Stimulated activated CD8-positive, alpha-beta memory T cell treated with anti-CD3 and anti-CD28 coated beads, Interleukin-7, amount 100 ng/mL, for 24 hours (primary cell): ENCODE data around the gene L3MBTL4.

Experiments
- DNase-seq: peaks from one replicate; pipeline ENCODE4 v3.0.0-alpha.2; 2020; ENCODE audit warnings: low read depth

Gene L3MBTL4

DNA sequence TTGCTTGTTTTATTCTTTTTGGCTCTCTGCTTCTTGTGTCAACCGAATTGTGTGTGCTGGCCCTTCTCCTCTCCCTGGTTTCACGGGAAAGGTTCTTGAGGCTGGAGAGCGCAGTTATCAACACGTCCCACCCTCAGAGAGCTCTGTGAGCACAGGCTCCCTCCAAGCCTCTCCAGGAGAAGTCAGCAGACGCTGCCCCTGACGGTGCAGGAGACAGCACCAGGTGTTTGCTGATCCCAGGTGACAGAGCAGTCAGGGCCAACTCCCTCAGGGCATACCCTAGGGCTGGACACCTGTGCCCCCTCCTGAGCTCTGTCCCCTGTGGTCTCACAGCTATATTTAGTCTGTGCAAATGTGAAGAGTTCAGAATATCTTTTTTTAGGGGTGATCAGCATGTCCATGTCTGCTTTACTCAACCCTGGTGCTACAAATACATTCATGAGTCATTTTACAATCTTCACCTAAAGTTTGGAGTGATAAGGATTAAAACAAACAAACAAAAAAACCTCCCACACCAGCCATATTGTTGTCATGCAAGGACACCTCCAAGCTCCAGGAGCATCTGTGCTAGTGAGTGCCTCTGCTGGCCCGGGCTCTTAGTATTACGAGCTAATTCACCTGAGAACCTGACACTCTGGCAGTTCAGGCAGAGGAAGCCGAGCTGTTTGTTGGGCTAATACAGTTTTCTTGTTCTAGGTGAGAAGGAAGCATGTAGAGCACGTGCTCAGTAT lies 453.4 kb downstream of the L3MBTL4 start:
- no peak for DNase-seq

DNA sequence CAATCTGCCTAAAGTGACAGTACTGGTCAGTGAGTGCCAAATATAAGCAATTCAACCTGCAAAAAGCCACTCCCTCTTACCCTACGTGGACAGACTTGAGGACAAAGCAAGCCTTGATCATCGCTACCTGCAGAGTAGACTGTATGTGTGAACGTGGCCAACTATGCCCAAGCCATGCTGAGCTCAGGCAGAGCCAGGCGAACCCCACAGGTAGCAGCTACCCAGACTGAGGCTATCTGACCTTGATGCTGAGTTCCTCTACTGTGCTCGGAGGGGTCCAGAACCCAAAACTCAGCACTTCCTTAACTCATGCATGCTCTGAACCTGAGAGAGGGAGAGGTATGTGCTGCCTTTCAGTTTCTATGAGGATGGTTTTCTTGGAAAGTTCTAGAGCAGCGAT lies 455.9 kb downstream of the L3MBTL4 start:
- DNase-seq, result no peak

DNA sequence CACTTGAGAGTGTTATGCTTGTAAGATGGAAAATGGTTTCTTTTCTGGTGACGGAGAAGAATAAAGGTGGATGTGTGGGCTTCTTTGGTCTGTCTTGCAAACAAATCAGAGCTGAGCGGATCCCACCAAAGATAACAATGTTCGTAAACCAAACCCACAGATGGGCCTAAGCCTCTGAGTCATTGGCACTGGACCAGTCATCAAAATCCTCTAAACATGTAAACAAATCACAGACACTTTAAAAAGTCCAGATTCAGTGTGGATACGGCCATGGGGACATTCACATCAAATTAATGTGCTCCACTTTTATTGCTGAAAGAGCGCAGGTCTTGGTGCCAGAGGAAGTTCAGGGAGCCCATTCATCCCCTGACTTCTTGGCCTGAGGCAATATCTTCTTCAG lies 458.9 kb downstream of the L3MBTL4 start:
- DNase-seq, result no peak

DNA sequence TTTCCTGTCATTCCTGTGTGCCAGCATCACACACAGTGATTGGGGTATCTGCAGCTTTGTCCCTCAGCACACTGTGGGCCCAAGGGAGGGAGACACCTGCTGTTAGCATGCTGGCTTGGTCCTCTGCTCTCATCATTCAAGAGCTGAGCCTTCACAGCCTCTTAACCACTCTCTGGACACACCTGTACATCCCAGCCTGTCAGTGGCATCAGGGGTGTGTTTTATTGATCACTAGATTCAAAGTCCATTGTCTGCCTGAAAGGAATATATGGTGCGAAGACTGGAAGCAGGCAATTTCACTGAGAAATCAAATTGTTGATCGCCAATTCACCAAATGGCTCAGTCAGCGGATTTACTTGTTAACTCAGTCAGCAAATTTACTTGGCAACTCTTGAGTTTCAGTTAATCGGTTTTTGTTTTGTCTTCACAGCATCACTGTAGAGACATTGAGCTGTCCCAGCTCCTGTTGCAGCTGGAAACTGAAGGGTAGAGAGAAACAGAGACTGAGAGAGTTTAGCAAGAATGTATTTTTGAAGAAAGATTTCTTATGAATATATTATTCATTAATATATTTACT lies 463.1 kb downstream of the L3MBTL4 start:
- no peak for DNase-seq

DNA sequence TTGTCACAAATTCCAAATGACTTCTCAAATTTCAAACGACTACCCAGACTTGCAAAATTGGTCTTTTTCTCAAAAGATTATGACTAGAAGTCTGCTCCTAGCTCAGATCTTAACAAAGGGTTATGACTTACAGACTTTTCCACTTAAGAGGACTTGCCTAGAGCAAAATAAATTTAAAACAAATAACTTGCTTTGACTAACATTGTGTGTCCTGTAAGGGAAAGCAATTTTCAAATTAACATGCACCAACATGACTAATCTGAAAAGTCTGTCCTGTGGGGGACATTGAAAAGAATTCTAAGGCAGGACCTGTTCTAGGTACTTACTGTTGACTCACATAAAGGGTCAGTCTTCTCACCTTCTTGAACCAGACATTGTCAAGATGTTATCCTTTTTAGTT lies 465.9 kb downstream of the L3MBTL4 start:
- no peak for DNase-seq

DNA sequence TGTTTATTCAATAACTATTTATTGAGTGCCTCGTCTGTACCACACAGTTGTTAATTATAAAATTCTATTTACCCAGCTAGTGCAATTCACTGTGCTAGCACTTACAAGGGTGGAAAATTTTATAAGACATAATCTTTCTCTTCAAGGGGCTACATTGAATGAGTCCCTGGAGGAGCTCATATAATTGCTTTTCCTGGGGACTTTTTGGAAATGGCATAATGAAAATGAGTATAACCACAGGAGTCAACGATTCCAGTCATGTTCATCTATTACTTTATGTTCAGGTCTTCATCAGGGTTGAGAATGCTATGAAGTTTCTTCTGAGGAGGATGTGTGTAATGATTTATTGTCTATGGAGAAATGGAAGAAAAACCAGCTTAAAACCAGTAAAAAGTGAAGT lies 466.5 kb downstream of the L3MBTL4 start:
- DNase-seq, result no peak

DNA sequence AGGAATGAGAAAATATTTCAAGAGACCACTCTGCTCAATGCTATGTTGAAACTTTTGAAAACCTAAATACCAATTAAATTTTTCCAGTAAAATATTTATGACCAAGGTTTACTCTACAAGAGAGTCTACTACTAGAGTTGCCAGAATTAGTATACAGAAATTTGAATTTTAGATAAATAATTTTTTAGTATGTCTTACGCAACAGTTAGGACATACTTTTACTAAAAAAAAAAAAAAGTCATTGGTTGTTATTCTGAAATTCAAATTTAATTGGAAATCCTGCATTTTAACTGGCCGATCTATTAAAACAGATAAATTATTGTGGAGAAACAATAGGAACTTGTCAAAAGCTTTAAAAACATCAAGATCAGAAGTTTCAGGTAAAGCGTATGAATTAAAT lies 470.3 kb downstream of the L3MBTL4 start:
- no peak for DNase-seq

DNA sequence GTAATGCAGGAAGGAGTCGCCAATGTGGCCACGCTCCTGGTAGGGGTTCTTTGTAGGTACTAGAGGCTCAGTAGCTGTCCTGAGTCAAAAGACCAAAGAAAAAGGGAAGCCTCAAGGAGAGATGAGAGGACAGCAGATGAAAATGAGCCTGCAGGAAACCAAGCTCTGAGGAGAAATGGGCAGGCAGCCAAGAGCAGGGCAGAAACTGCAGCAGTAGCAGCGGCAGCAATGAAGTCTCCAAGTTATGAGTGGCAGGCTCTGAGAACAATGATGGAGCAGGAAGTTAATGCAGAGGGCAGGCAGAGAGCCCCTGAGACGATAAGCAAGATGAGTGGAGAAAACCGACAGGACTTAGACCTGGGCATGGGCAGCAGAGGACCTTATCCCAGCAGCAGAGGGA lies 471.2 kb downstream of the L3MBTL4 start:
- DNase-seq, result no peak

DNA sequence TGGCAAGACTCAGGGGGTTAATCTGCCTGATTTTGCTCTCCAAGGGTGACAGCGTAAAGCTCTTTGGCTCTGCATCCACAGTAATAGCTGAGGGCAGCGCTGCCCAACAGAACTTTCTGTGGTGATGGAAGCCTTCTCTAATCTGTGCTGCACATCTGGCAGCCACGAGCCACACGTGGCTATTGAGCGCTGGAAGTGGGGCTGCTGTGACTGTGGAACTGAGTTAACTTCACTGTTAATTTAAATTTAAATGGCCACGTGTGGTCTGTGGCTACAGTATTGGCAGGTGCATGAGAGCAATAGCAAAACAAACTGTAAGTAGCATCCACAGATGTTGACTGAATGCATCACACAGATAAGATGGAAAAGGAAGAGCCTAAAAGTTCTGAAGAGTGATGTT lies 472.1 kb downstream of the L3MBTL4 start:
- no peak for DNase-seq

DNA sequence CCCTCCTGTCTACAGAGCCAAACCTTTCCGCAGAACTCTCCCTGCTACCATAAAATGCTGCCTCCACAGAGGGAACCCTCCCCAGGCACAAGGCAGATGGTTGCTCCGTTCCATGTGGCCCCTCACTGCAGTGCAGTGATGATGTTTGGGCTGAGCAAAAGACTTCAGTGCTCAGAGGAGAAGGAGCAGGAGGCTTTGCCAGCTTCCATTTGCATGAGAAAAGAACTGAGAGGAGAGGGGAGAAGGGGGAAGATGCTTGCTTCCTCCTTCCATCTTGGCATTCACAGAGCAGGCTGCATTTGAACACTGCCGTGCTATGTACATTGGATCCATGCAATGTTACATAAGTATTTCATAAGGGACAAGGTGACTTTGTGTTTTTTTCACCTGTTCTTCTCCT lies 472.8 kb downstream of the L3MBTL4 start:
- no peak for DNase-seq

DNA sequence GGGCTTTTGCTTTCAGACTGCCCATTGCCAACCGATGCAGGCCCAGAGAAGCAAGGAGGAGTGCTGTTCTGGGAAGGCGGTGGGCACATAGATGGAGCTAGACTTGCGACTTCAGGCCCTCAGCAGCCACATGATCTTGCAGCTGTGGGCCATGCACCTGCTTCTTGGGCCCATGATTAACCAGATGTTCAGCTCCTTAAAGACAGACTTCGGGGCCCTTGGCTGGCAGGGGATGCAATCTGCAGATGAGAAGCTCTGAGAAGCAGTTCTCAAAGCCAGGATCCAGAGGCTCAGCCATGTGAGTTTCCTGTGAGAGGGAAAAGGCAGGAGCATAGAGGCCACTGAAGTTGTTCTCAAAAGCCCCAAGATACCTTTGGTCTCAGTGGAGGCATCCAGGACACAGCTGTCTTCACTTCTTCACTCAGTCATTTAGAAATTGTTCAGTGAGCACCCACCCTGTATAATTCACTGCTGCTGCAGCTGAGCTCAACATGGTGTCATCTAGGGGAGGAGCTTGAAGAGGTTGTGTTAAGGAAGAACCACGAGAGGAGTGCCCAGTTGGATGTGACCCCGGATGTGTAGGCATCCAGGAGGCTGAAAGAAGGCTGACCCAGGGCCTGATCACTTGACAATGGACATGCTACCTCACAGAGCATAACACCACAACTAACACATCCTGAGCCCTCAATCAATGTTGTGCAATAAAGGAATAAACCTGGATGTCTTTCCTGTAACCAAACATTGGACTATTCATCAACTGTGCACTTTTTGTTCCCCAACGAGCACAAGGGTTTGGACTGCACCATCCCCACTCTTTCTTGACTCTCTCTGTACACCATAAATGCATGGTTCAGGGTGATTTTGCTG lies 474.7 kb downstream of the L3MBTL4 start:
- DNase-seq, result no peak

DNA sequence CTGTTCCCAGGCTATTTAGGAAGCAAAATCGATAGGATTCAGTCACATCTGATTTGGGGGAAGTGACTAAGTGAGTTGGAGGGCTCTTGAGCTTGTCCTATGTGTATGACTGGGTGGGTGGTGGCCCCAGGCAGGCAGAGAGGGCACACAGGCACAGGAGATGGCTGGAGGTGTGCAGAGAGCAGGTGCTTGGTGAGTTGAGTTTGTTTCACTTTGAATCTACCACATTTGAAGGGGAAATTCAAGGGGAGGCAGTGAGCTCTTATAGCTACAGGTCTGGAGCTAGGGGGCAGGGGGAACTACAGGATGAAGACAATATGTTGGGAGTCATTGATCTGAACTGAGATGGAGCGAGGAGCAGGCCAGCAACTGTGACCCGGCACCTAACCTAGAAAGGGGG lies 476.9 kb downstream of the L3MBTL4 start:
- no peak for DNase-seq

DNA sequence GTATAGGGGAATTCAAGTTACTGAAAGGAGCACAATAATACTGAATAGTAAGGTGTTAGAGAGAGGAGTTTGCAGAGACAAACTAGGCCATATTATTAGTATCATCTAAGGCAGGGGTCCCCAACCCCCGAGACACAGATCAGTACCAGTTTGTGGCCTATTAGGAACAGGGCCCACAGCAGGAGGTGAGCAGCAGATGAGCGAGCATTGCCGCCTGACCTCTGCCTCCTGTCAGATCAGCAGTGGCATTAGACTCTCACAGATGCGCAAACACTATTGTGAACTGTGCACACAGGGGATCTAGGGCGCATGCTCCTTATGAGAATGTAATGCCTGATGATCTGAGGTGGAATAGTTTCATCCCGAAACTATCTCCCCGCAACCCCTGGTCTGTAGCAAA lies 477.6 kb downstream of the L3MBTL4 start:
- DNase-seq, result no peak

DNA sequence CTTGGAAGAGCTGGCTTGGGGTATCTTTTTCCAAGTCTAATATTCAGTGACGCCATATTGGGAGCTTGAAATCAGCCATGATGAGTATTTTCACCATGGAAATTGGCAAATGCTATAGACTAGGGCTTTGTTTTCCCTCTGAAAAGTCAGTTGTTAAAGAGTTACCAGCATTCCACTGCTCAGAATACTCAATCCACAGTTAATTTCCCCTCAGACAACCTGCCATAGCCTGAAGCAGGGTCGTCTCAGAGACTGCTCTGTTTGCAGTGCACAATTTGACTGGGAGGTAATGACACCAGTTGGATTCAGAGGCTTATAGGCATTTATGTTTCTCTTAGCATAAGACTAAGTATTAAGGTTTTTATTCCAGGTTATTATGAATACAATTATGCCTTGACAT lies 483.9 kb downstream of the L3MBTL4 start:
- no peak for DNase-seq

DNA sequence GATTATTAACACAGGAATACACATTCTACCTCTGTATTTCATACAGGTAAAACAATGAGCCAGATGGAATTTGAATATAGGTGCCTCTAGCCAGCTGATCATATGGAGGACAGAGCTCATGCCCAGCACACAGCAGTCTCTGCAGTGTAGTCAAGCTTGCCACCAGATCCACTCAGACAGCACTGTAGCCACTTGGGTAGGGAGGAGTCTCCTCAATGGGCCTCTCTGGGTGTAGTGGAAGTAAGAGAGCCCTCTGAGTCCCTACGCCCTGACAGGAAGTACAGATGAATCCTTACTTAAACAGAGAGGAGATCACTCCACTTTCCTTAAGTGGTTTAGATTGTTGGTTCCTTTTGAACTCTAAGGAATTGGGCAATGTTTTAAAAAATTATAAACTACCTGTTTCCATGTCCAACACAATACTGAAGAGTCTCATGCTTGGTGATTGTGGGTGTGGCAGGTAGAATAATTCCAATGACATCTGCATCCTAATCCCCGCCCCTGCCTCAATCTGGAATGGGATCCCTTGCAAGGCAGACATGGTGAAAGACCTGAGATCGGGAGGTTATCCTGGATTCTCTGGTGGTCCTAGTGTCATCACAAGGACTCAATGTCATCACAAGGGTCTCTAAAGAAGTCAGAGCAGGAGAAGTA lies 496.4 kb downstream of the L3MBTL4 start:
- DNase-seq, result no peak

DNA sequence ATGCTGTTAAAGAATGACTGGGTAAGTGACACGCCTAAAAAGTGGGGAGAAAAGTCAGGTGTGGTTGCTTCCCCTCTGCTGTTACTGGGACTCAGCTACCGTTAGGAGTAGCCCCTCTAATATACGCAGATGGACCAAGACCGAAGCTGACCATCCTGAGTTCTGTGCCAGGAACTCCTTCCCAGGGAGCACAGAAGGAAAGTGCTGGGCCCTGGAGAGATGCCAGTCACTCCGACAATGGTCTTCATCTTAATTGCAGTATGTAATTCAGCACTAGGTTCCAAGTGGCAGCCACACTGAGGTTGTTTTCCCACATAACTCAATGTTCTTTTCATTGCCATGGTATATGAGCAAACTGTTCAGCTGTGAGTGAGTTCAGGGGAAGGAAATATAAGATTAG lies 499.8 kb downstream of the L3MBTL4 start:
- no peak for DNase-seq

DNA sequence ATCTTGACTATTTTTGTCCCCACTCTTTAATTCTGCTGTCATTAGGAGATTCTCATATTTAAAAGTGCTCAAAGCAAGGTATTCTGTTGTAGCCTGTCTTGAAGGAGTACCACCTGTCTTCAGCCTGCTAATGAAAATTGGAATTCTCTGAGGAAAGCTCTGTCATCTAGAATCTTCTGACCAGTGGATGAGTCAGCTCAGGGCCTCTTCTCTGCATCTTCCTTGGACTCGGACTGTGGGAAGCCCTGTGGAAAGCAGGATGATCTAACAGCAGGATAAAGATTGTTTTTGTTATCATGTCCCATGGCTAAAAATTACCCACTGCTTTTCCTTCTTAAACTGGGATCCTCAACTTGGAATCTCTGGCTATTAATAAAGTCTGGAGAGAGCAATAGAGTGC lies 500.7 kb downstream of the L3MBTL4 start:
- no peak for DNase-seq

DNA sequence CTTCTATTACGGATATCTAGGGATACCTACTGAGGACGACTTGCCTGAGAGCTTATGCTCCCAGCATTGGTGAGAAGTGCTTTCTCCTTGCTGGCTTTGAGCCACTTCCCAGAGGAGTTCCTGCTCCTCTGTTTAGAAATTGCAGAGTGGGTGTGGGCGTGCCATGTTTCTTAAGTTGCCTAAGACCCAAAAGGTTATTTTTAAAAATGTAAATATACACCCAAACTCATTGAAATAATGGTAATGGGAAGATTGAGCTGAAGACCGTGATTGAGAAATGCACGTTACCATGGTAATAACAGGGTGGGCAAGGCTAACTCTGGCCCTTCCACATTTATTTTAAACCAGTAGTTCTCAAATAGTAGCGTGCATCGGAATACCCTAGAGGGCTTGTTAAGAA lies 502.1 kb downstream of the L3MBTL4 start:
- no peak for DNase-seq

DNA sequence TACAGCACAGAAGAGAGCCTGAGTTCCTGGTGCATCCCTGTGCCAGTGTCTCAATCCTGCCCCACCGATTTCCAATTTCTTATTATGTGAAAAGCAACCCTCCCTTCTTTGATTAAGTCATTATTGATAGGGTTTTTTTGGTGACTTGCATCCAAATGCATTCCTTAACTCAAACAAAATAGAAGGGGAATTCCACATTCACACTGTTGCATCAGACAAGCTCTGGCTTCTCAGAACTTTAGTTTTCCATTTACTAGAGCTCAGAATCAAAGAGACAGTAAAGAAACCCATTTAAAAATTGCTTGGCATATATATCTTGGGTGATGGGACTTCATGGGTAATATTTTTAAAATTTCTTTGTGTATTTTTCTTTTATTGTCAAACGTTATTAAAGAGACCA lies 505.6 kb downstream of the L3MBTL4 start:
- no peak for DNase-seq
